Measurements from ENCODE around the gene ARHGAP45.
"Not testable (repeated sequence)": the region's sequence is repeated elsewhere in the genome, so short reads cannot be mapped to it uniquely, and the experiment has no call there.

Gene ARHGAP45

GRCh38 chr19:1116726-1117581, 50.0 kb downstream of the ARHGAP45 start:
- DNase-seq (ENCODE audit: low read depth in 2 of 2) = no peak

- DNase-seq (ENCODE audit: low read depth in 2 of 2) = no peak
Measured at GRCh38 chr19:1117654-1118053, 50.7 kb downstream of the ARHGAP45 start.

GRCh38 chr19:1118999-1119398, 52.0 kb downstream of the ARHGAP45 start:
- no peak for DNase-seq (ENCODE audit: low read depth in 2 of 2)

GRCh38 chr19:1119475-1120217, 52.7 kb downstream of the ARHGAP45 start:
- no peak for DNase-seq (ENCODE audit: low read depth in 2 of 2)

- DNase-seq (ENCODE audit: low read depth in 2 of 2) = no peak
Measured at GRCh38 chr19:1121395-1121794, 54.4 kb downstream of the ARHGAP45 start.

GRCh38 chr19:1122021-1122971, 55.3 kb downstream of the ARHGAP45 start:
- DNase-seq (ENCODE audit: low read depth in 2 of 2) = no peak

GRCh38 chr19:1122972-1123363, 56.0 kb downstream of the ARHGAP45 start:
- DNase-seq (ENCODE audit: low read depth in 2 of 2) = no peak

- no peak for DNase-seq (ENCODE audit: low read depth in 2 of 2)
Measured at GRCh38 chr19:1123381-1123780, 56.4 kb downstream of the ARHGAP45 start.

GRCh38 chr19:1123885-1124677, 57.1 kb downstream of the ARHGAP45 start:
- no peak for DNase-seq (ENCODE audit: low read depth in 2 of 2)

- no peak for DNase-seq (ENCODE audit: low read depth in 2 of 2)
Measured at GRCh38 chr19:1125601-1126467, 58.9 kb downstream of the ARHGAP45 start.

- no peak for DNase-seq (ENCODE audit: low read depth in 2 of 2)
Measured at GRCh38 chr19:1126984-1127760, 60.2 kb downstream of the ARHGAP45 start.

GRCh38 chr19:1128106-1128505, 61.1 kb downstream of the ARHGAP45 start:
- no peak for DNase-seq (ENCODE audit: low read depth in 2 of 2)

- DNase-seq (ENCODE audit: low read depth in 2 of 2) = not testable (repeated sequence)
Measured at GRCh38 chr19:1129084-1129483, 62.1 kb downstream of the ARHGAP45 start.

GRCh38 chr19:1129535-1129934, 62.6 kb downstream of the ARHGAP45 start:
- no peak for DNase-seq (ENCODE audit: low read depth in 2 of 2)

- peak in 1 of 2 donors; percentile 32 for DNase-seq (ENCODE audit: low read depth in 2 of 2)
Measured at GRCh38 chr19:1130771-1131717, 64.1 kb downstream of the ARHGAP45 start.

- DNase-seq (ENCODE audit: low read depth in 2 of 2) = peak; percentile 86 to 88
Measured at GRCh38 chr19:1131718-1132551, 65.0 kb downstream of the ARHGAP45 start.

All from stimulated activated CD8-positive, alpha-beta memory T cell treated with anti-CD3 and anti-CD28 coated beads, Interleukin-7, amount 100 ng/mL, for 4 hours (primary cell).